GM12891 (cell line): ENCODE measurements around the gene ADGRB3.

Experiments used
- POLR2A ChIP-seq: IDR thresholded peaks from 2 replicates; pipeline ENCODE4 v1.6.1; 2011; ENCODE audit warnings: low read depth, low read length, control low read depth
- POLR2AphosphoS5 ChIP-seq: IDR thresholded peaks from 2 replicates; pipeline ENCODE4 v1.6.1; 2011; ENCODE audit warnings: low read depth, low read length, control low read depth
- POU2F2 ChIP-seq: IDR thresholded peaks from 2 replicates; pipeline ENCODE4 v1.6.1; 2011; ENCODE audit warnings: low read depth, mild to moderate bottlenecking, control low read depth, low read length, moderate library complexity
- TAF1 ChIP-seq: IDR thresholded peaks from 2 replicates; pipeline ENCODE4 v1.6.1; 2011; ENCODE audit warnings: low read depth, low read length, control low read depth

DNA sequence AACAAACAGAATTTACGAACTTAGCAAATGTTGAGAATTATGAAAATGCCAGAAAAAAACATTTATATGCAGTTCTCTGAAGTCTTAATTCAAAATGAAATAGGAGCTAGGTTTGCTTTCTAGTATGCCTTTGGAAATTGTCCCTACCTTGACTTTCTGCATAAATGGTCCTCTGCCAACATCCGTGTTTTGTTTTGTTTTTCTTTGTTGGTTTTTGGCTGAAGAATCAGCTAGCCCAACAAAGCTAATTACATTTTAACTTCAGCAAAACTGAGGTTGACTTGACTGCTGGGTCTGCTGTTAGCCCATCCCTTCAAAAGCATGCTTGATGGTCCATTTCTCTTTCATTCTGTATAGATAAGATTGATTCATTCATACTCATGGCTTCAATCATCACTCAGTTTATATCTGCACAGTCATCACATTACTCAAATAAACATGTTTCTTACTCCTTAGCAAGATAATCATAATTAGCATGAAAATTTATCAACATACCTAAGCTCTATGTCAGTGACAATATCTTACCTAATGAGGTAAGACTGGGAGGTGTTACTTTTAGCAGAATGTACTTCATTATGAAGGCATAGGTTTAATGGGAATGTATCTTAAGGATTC, 76.4 kb downstream of the ADGRB3 start:
- TF ChIP-seq POLR2AphosphoS5 (no peak), POLR2A (no peak), POU2F2 (no peak), TAF1 (no peak)
